HL-60 (cell line): Measurements from ENCODE around the gene NFE2L3.
A peak's percentile ranks its signal among the peaks of the same experiment; 100 is the strongest.

Experiments used
- CTCF ChIP-seq: IDR thresholded peaks from one replicate; pipeline ENCODE4 v1.5.1; 2011; ENCODE audit warnings: low read length, control low read depth, inconsistent platforms; ENCODE audit not compliant: insufficient read depth
- POLR2AphosphoS5 ChIP-seq: IDR thresholded peaks from 2 replicates; pipeline ENCODE4 v1.6.1; 2012; ENCODE audit warnings: low read depth
- REST ChIP-seq: IDR thresholded peaks from 2 replicates; pipeline ENCODE4 v1.6.1; 2012; ENCODE audit warnings: low read depth; ENCODE audit not compliant: insufficient replicate concordance

GRCh38 chr7:26187380-26188205 lies 35.6 kb downstream of the NFE2L3 start:
- TF ChIP-seq CTCF (no peak), POLR2AphosphoS5 (peak; percentile 82), REST (no peak)
